Effector CD8-positive, alpha-beta T cell (primary cell): ENCODE data around the gene ANTXR1.

Experiments used
- DNase-seq: peaks from one replicate; lab custom pipeline; 2025; lab: John Stamatoyannopoulos, UW

ANTXR1 gene

DNA sequence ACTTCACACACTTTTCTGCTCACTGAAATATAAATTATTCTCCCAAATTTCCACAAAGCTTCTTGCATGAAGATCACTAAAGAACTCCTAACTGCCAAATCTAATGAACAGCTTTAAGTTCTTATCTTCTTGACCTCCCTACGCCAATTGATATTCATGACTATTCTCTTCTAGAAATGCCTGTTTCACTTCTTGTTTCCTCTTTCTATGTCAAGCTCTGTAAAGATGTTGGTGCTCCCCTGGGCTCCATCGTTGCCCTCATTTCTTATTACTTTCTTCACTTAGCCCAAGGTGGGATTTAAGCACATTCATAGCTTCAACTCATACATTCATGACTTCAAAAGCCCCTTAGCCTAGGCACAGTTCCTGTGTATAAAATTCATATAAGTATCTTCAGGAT, 9.2 kb upstream of the ANTXR1 start:
- no peak for DNase-seq

DNA sequence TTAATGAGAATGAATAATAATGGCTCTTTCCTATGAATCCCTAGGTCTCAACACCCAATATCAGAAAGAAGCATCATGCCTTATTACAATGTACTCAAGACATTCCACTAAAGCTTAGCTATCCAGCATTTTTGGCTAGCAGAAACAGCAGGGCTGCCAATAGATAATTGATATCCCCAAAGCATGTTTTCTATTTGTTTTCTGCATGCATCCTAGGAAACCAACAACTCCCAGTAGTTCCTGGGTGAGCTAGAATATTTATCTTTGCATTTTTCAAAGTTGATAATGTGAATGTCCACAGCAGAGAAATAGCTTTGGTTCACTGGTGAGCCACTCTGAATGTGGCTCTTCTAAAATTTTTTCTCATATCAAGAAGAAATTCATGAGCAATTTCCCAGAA, 5.8 kb upstream of the ANTXR1 start:
- DNase-seq = no peak

DNA sequence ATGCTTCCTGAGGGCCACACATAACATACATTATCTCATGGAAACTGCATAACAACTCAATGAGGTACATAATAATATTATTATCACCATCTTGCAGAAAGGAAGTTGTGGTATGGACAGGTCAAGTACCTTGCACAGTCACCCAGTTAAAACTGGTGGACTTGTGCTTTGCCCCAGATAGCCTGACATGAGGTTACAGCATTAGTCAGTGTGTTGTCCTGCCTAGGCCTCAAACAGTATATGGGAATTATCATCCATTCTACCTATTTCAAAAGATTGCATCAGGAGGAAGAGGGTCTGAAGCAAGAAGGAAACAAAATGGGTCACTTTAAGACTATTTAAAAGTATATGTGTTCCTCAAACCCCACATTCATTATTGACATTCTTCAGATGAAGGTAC, 5.4 kb upstream of the ANTXR1 start:
- DNase-seq = no peak

- no peak for DNase-seq
Observed at GRCh38 chr2:69010437-69011194, 2.4 kb upstream of the ANTXR1 start.

DNA sequence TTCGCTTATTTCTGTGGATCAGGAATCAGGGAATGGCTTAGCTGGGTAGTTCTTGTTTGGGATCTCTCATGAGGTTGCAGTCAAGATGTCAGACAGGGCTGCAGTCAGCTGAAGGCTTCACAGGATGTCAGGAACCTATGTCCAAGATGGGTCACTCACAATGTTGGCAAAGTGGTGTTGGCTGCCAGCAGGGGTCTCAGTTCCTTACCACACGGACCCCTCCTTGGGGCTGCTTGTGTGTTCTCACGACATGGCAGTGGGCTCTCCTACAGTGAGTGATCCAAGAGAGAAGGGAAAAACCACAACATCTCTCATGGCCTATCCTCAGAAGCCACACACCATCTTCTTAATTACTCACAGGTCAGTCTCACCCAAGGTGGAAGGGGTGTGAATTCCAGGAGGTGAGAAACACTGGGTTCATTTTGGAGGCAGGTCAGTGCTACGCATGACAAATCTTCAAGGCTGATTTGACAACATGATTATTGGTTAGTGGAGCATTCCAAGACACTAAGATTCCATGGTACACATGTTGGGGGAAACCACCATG, 1.3 kb upstream of the ANTXR1 start:
- DNase-seq = no peak

DNA sequence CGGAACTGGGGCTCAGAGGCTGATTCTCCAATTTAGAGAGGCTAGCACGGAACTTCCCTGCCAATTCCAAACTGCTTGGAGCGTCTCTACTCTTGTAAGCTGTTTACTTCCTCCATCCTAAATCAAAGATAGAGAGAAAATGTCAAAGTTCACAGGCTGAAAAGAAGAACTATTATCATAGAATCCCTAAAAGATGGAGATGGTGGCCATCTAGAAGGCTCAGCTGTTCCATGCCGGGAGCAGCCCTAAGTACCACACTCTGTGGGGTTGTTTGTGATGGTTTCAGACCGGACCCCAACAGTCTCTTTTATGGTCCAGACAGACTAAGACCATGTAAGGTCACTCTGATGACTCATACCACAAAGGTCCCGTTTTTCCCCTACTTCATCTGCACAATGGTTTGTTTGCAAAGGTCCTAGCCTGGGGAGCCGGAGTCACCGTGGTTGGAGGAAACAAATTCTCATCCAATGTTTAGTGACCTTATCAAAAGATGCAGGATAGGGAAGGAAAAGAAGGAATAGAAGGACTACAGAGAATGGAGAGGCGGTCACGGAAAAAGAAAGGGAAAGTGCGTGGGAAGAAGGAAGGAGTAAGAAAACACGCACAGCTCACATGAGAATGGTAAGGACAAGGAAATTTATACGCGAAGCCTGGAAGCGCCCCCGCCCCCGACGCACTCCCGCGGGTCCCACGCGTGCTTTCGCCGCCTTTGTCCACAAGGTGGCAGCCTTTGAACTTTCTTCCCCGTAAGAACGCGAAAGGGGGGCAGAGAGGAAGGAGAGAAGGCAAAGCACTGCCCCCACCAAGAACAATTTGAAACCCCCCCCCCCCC, 453 bp upstream of the ANTXR1 start:
- peak; percentile 20 for DNase-seq

DNA sequence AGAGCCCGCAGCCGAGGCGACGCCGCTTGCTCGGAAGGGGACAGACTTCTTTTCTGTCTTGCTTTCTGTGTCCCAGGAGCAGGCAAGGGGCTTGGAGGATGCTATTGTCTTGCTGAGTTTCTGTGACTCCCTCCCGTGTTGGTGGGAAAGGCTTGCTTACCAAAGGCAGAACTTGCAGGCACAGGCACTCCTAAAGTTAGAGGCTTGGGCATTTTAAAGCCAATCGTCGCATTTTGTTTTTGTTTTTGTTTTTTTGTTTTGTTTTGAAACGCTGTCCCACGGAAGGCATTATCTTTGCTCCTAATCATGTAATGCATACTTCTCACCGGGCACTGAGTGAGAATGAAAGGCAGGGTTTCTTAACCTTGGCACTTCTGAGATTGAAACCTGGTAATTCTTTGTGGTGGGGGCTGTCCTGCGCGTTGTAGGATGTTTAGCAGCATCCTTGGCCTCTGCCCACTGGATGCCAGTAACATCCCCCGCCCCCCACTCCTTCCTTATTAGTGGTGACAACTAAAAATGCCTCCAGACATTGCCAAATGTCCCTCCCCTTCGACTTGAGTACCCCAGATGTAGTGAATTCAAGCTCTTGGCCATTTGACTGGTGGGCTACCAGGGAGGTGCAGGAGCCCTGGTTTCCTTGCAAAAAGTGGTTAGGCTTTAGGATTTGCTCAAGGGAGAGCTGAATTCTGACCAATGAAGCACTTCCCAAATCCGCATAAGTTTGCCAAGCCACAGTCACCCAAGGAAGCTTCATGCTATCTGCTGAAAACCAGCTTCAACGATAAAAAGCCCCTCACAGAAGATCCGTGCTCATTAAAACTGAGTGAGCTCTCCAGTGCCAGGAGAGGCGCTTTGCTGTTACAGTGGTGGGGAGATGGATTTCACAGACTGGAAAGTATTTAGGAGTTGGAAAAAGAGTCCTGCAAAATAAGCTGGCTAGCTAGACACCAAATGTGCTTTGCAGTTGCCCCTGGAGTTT, 1.2 kb downstream of the ANTXR1 start:
- DNase-seq = no peak

DNA sequence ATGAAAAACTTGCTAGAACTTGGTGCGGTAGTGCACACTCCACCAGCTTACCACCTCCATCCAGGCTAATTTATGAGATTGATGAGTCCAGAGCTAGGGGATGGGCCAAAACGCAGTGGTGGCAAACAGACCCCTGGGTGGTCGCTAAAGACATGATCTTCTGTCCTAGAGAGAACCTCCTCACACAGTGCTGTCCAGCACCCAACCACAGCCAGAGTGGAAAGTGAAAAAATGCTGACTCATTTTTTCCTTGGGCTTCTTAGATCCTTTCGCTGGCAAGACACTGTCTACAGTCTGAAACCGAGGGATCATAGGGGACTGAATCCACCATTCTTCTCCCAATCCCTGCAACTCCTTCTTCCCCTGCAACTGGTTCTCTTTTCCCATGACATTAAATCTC, 4.1 kb downstream of the ANTXR1 start:
- no peak for DNase-seq

GRCh38 chr2:69017835-69018234, 4.9 kb downstream of the ANTXR1 start:
- no peak for DNase-seq

- no peak for DNase-seq
Observed at GRCh38 chr2:69018678-69019095, 5.7 kb downstream of the ANTXR1 start.

GRCh38 chr2:69020496-69021426, 7.8 kb downstream of the ANTXR1 start:
- DNase-seq = no peak

GRCh38 chr2:69021727-69022126, 8.7 kb downstream of the ANTXR1 start:
- DNase-seq = no peak

DNA sequence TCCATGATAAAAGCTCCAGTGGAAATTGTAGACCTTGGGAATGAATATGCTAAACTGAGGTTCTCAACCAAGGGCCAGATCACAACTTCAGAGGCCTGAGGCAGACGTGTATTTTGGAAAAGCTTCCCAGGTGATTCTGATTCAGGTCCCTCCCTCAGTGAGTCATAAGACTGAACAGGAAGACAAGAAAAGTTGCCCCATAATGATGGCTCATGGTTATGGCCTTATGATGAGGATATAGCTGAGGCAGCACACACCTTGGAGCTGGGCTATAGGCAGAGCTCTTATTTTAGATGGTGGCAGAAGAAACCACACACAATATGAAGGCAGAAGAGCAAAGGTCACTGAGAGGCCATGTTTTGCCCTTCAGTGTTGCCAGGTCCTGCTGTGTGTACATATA, 9.6 kb downstream of the ANTXR1 start:
- no peak for DNase-seq

- no peak for DNase-seq
Observed at GRCh38 chr2:69023236-69023635, 10.3 kb downstream of the ANTXR1 start.

DNA sequence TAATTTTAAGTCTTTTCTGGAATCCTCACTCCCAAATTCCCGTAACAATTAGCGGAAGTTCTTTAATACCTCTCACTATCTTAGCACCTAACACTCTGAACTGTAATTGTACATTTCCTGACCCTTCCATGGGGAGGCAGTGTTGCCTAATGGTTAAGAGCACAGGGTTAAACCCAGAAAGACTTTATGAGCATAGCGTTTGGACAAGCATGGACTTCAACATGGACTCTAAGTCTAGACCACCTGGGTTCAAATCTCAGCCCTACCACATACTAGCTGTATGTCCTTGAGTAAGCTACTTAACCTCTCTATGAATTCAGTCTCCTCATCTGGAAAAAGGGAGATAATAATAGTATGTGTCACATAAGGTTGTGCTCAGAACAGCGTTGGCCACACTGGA, 13.0 kb downstream of the ANTXR1 start:
- no peak for DNase-seq

DNA sequence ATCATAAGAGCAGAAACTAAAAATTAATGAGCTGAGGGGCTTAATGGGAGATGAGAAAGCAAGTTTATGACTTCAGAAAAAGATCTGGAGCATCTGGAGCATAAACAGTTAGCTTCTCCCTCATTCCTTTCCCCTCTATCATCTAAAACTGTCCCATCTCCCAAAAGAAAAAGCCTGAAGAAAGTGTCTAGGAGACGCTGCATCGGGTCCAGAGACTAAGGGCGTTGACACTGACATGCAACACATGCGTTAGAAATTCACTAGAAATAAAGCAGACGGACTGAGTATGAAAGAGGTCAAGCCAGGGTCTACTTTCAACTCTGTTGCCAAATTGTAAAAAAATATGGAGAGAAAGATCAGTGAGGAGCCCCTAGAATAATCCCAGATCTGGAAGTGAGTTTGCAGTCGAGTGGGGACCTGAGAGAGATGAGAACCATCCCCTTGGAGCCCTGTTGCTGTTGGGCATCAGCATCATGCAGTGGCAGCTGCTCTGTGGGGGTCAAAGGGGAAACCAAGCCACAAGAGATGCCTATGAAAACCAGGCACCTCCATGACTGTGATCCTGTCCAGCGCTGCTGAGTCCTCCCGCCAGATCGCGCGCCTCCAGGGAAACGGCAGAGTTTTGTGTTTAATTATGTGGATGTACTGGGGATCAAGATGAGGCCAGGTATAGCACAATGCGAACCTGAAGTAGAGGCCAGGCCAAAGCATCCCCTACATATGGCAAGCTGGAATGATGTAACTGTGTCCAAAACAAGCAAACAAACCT, 13.9 kb downstream of the ANTXR1 start:
- DNase-seq = no peak

DNA sequence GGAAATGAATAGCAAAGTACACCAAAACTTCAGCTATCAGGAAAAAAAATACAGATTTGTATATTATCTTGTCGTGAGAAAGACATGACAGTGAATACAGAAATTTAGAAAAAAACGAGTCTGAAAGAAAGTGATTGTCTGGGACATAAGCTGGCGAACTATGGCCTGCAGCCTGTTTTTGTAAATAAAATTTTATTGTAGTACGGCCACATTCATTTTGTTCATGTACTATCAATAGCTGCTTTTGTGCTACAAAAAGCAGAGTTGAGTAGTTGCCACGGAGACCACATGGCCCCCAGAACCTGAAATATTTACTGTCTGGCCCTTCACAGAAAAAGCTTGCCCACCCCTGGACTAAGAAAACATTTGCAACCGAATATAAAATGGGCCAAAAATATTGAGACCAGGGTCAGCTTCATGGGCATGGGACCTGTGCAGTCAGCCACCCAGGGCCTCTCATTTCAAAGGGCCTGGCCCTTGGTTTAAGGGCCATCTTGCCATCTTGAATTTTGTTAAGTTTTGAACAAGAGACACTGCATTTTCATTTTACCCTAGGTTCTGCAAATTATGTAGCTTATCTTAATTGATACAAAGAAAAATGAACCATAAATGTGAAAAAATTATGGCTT, 17.9 kb downstream of the ANTXR1 start:
- no peak for DNase-seq

DNA sequence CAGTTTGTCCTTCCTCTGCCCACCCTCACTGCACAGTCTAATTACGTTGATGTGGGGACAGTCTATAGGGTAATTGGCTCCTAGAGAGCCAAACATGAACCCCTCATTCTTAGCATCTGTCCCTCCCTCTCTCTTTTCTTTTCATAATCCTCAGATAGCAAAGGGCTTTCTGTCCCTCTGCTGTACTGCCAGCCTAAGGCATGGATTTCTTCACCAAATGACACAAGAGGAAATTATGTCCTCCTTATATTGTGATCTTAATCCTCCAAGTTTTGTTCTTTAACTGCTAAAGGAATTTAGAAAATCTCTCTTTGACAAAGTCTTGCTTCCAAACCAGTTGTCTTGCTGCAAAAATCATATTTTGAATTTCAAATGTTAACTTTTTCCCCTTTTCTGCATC, 18.5 kb downstream of the ANTXR1 start:
- no peak for DNase-seq

GRCh38 chr2:69032336-69032735, 19.4 kb downstream of the ANTXR1 start:
- no peak for DNase-seq
